HG03457 (cell line): ENCODE measurements around the gene AFF3.

Experiments
- ATAC-seq: cut with Tn5 transposase; IDR thresholded peaks from one replicate; pipeline ENCODE4 v1.9.1; 2021; ENCODE audit warnings: moderate number of reproducible peaks; ENCODE audit not compliant: unreplicated experiment

The AFF3 gene

GRCh38 chr2:99899058-99899855 lies 243.1 kb downstream of the AFF3 start:
- ATAC-seq, result no peak

GRCh38 chr2:99898336-99899048 lies 243.9 kb downstream of the AFF3 start:
- ATAC-seq, result no peak

GRCh38 chr2:99891428-99891780 lies 251.0 kb downstream of the AFF3 start:
- ATAC-seq, result no peak

GRCh38 chr2:99890568-99891427 lies 251.6 kb downstream of the AFF3 start:
- ATAC-seq, result no peak

- no peak for ATAC-seq
Observed at GRCh38 chr2:99888617-99889016, 253.8 kb downstream of the AFF3 start.

GRCh38 chr2:99886418-99886817 lies 256.0 kb downstream of the AFF3 start:
- no peak for ATAC-seq

- no peak for ATAC-seq
Observed at GRCh38 chr2:99883358-99883757, 259.0 kb downstream of the AFF3 start.

GRCh38 chr2:99881901-99882591 lies 260.3 kb downstream of the AFF3 start:
- ATAC-seq, result no peak

GRCh38 chr2:99880964-99881294 lies 261.5 kb downstream of the AFF3 start:
- no peak for ATAC-seq

- no peak for ATAC-seq
Observed at GRCh38 chr2:99880148-99880963, 262.0 kb downstream of the AFF3 start.

GRCh38 chr2:99879481-99879880 lies 262.9 kb downstream of the AFF3 start:
- ATAC-seq, result no peak

- no peak for ATAC-seq
Observed at GRCh38 chr2:99878581-99879350, 263.6 kb downstream of the AFF3 start.

GRCh38 chr2:99877963-99878362 lies 264.4 kb downstream of the AFF3 start:
- no peak for ATAC-seq

- ATAC-seq, result no peak
Observed at GRCh38 chr2:99876956-99877355, 265.4 kb downstream of the AFF3 start.

GRCh38 chr2:99875627-99876201 lies 266.7 kb downstream of the AFF3 start:
- ATAC-seq, result no peak

GRCh38 chr2:99868260-99868659 lies 274.1 kb downstream of the AFF3 start:
- no peak for ATAC-seq

- no peak for ATAC-seq
Observed at GRCh38 chr2:99867770-99868169, 274.6 kb downstream of the AFF3 start.

- no peak for ATAC-seq
Observed at GRCh38 chr2:99865818-99866676, 276.3 kb downstream of the AFF3 start.
